IMR-90 (cell line): ENCODE results near the gene SLC22A31. TPM values are rescaled to one million over a fixed set of nuclear protein-coding genes. Genes with fewer than 3 reads are reported as not detected.
A peak's percentile ranks its signal among the peaks of the same experiment; 100 is the strongest.

ENCODE experiments used
- ATAC-seq: fragments of 200-7000 bp; cut with Tn5 transposase; 2 replicates; pipeline ENCODE4 v1.9.1; 2020; ENCODE audit warnings: low read depth, mild to moderate bottlenecking, moderate library complexity
- BruUV-seq: library from RNA; stranded (reverse); fragments of 400-500 nt; replicated peaks from 2 replicates; lab custom pipeline; 2021; lab: Mats Ljungman, UMichigan
- CTCF ChIA-PET: fragments of 300-600 bp; formaldehyde crosslinking; extraction: SDS; loops from one replicate; lab custom pipeline; 2021; ENCODE audit warnings: antibody characterized with exemption; lab: Yijun Ruan, JAX
- POLR2A ChIA-PET: fragments of 300-600 bp; sonication (Branson Sonifier 250); formaldehyde crosslinking; loops from one replicate; lab custom pipeline; 2022; ENCODE audit warnings: antibody characterized with exemption; ENCODE audit not compliant: unreplicated experiment; lab: Charles Lee
- DNase-seq: peaks from one replicate; pipeline ENCODE4 v3.0.0; 2013
- H2AFZ ChIP-seq: replicated peaks from 2 replicates; pipeline ENCODE3; 2013; ENCODE audit warnings: low read length, mild to moderate bottlenecking; ENCODE audit not compliant: poor library complexity
- H2AK5ac ChIP-seq: 2 replicates; pipeline ENCODE4 v1.6.1; 2013; ENCODE audit warnings: low read depth, low read length, inconsistent platforms
- H2AK9ac ChIP-seq: replicated peaks from 2 replicates; pipeline ENCODE3; 2013; ENCODE audit warnings: mild to moderate bottlenecking, low read depth, low read length, moderate library complexity; ENCODE audit not compliant: poor library complexity
- H2BK120ac ChIP-seq: 2 replicates; pipeline ENCODE4 v1.6.1; 2013; ENCODE audit warnings: low read depth, low read length, inconsistent platforms
- H2BK15ac ChIP-seq: 3 replicates; pipeline ENCODE4 v1.6.1; 2013; ENCODE audit warnings: low read depth, low read length, inconsistent platforms
- H2BK20ac ChIP-seq: 2 replicates; pipeline ENCODE4 v1.6.1; 2013; ENCODE audit warnings: low read depth, mild to moderate bottlenecking, inconsistent platforms, low read length, moderate library complexity
- H2BK5ac ChIP-seq: 2 replicates; pipeline ENCODE4 v1.6.1; 2013; ENCODE audit warnings: mild to moderate bottlenecking, low read depth, low read length, inconsistent platforms; ENCODE audit not compliant: poor library complexity, severe bottlenecking
- H3K14ac ChIP-seq: replicated peaks from 2 replicates; pipeline ENCODE4 v1.6.1; 2013; ENCODE audit warnings: low read depth, low read length, inconsistent platforms
- H3K18ac ChIP-seq: 2 replicates; pipeline ENCODE4 v1.6.1; 2013; ENCODE audit warnings: low read depth, low read length, control low read depth
- H3K23ac ChIP-seq: 2 replicates; pipeline ENCODE4 v1.6.1; 2013; ENCODE audit warnings: low read depth, low read length, inconsistent platforms
- H3K27ac ChIP-seq: 2 replicates; pipeline ENCODE4 v1.5.1; 2013; ENCODE audit warnings: mild to moderate bottlenecking, control low read depth, low read length; ENCODE audit not compliant: insufficient read depth
- H3K27me3 ChIP-seq: 2 replicates; pipeline ENCODE4 v1.6.1; 2013; ENCODE audit warnings: low read length; ENCODE audit not compliant: control insufficient read depth, insufficient read depth
- H3K36me3 ChIP-seq: 2 replicates; pipeline ENCODE4 v1.6.1; 2013; ENCODE audit warnings: low read length, mixed read lengths; ENCODE audit not compliant: control insufficient read depth, insufficient read depth
- H3K4ac ChIP-seq: 2 replicates; pipeline ENCODE4 v1.6.1; 2013; ENCODE audit warnings: low read depth, low read length, inconsistent platforms
- H3K4me1 ChIP-seq: 2 replicates; pipeline ENCODE4 v1.6.1; 2013; ENCODE audit warnings: low read length, mixed read lengths; ENCODE audit not compliant: control insufficient read depth, insufficient read depth
- H3K4me2 ChIP-seq: 2 replicates; pipeline ENCODE4 v1.6.1; 2013; ENCODE audit warnings: low read depth, mild to moderate bottlenecking, control low read depth, low read length, moderate library complexity
- H3K4me3 ChIP-seq: 2 replicates; pipeline ENCODE4 v1.5.1; 2013; ENCODE audit warnings: low read depth, mild to moderate bottlenecking, control low read depth, low read length, moderate library complexity; ENCODE audit not compliant: insufficient read depth
- H3K56ac ChIP-seq: 2 replicates; pipeline ENCODE4 v1.6.1; 2013; ENCODE audit warnings: low read length, inconsistent platforms; ENCODE audit not compliant: insufficient read depth; ENCODE audit errors: extremely low read depth
- H3K79me1 ChIP-seq, 2 experiments: 2 replicates each; pipeline ENCODE4 v1.6.1; 2013; ENCODE audit warnings: low read length in 2 of 2, inconsistent platforms in 1 of 2, low read depth in 1 of 2
- H3K9ac ChIP-seq: 2 replicates; pipeline ENCODE4 v1.6.1; 2013; ENCODE audit warnings: low read depth, low read length, control low read depth
- H3K9me1 ChIP-seq: 2 replicates; pipeline ENCODE4 v1.6.1; 2013; ENCODE audit warnings: low read length, inconsistent platforms; ENCODE audit not compliant: insufficient read depth
- H3K9me3 ChIP-seq: 2 replicates; pipeline ENCODE4 v1.6.1; 2013; ENCODE audit warnings: low read length; ENCODE audit not compliant: control insufficient read depth, insufficient read depth
- H4K20me1 ChIP-seq: 2 replicates; pipeline ENCODE4 v1.6.1; 2013; ENCODE audit warnings: low read length, inconsistent platforms; ENCODE audit not compliant: insufficient read depth
- H4K5ac ChIP-seq: 2 replicates; pipeline ENCODE4 v1.6.1; 2013; ENCODE audit warnings: mild to moderate bottlenecking, low read depth, low read length, control low read depth
- H4K8ac ChIP-seq, 2 experiments: 2 replicates each; pipeline ENCODE4 v1.6.1; 2013; ENCODE audit warnings: low read depth in 2 of 2, low read length in 2 of 2, control low read depth in 1 of 2, inconsistent platforms in 1 of 2
- H4K91ac ChIP-seq: 2 replicates; pipeline ENCODE4 v1.6.1; 2013; ENCODE audit warnings: low read depth, low read length, inconsistent platforms; ENCODE audit not compliant: insufficient read depth
- MXI1 ChIP-seq: IDR thresholded peaks from 2 replicates; pipeline ENCODE4 v1.6.1; 2012; ENCODE audit warnings: low read depth, mild to moderate bottlenecking, low read length, moderate library complexity, borderline replicate concordance
- RAD21 ChIP-seq: IDR thresholded peaks from 2 replicates; pipeline ENCODE4 v1.6.1; 2012; ENCODE audit warnings: low read length, improper control_type of control experiment
- WGBS, 2 experiments: methylation state at CpG; one replicate each; pipeline versions ENCODE4 v1.1.5 to v1.1.7; 2013; ENCODE audit warnings: missing lambda C conversion rate in 2 of 2; ENCODE audit not compliant: insufficient read length in 1 of 2; ENCODE audit errors: extremely low coverage in 2 of 2; 5-methylcytosine and 5-hydroxymethylcytosine counted together
- dilution Hi-C: fragments of 300-500 bp; cut with HindIII; formaldehyde crosslinking; loops from one replicate; pipeline ENCODE4 v1.14.3; 2018; ENCODE audit warnings: low sequenced_read_pairs; ENCODE audit not compliant: unreplicated experiment
- in situ Hi-C: fragments of 300-500 bp; cut with MboI; formaldehyde crosslinking; loops from 3 replicates; pipeline ENCODE4 v1.14.3; 2019; ENCODE audit warnings: low sequenced_read_pairs, inconsistent platforms, mixed read lengths
- intact Hi-C: fragments of 100-400 bp; cut with micrococcal nuclease; formaldehyde crosslinking; loops from 2 replicates; pipeline ENCODE4 v1.10.0; 2022
- polyA plus RNA-seq, 3 experiments: library from polyadenylated mRNA; depleted of rRNA; stranded (reverse); fragments of >200 nt; gene quantifications; 2 replicates each; pipeline ENCODE4 v1.2.3, GENCODE V29; 2012; ENCODE audit warnings: low replicate concordance in 1 of 3
- total RNA-seq: library from RNA; depleted of rRNA; stranded (reverse); fragments of >200 nt; gene quantifications from 2 replicates; pipeline ENCODE4 v1.2.3, GENCODE V29; 2012
- TF ChIP-seq, protein P1 (sequence below): fragments of 150-350 bp; IDR thresholded peaks from 2 replicates; pipeline ENCODE4 v1.6.1; 2016; ENCODE audit warnings: low read depth, mild to moderate bottlenecking, low read length, moderate library complexity, borderline replicate concordance

Gene SLC22A31
- total and polyA plus RNA-seq, 2 of the 4 experiments (the other 2 are of a cell fraction): 0.18 to 5.5 TPM

DNA sequence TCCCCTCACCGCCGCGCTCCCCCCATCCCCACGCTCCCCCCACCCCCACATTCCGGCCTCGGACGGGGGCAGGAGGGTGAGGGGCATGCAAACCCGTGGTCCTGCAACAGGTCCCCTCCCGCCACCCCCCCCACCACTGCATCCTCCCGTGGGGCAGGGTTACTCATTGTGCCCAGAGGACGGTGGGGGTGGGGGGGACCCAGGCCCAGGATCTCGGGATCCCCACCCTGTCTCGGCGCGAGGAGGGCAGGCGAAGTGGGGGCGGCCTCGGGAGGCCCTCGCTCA lies 8.5 kb downstream of the SLC22A31 start:
- peak overlapping the region; percentile 82 for H2AK9ac ChIP-seq
- 0 out of 2 replicates have a peak overlapping the region, but pooled peaks have one; percentile 16 for H3K23ac ChIP-seq
- H3K9me3 ChIP-seq: no peaks in the 10 kb centered on the region
- POLR2A ChIA-PET: no interaction called here
- peak overlapping the region in 1 of 2 experiments; percentile 74; a peak in 1 of 4 replicates for H4K8ac ChIP-seq
- no peak overlapping the region for H2AK5ac ChIP-seq
- peaks cover 3% of the 10 kb centered on the region; the same call in 1 of the 2 replicates for H3K9me1 ChIP-seq
- DNase-seq: no peak
- in situ Hi-C loops (no loop called here), dilution Hi-C loops (no loop called here), intact Hi-C loops (no loop called here)
- no peak overlapping the region for H3K18ac ChIP-seq
- peak overlapping the region; percentile 53; the same call in 1 of the 2 replicates for H3K9ac ChIP-seq
- no peak overlapping the region for H2BK120ac ChIP-seq
- ATAC-seq: no peak; the same call in 1 of the 2 replicates
- CTCF ChIA-PET: no interaction called here
- peak overlapping the region; percentile 95 for H3K4me3 ChIP-seq
- no peak overlapping the region for H4K5ac ChIP-seq
- peak overlapping the region; percentile 98 for H2AFZ ChIP-seq
- no peak overlapping the region; the same call in 1 of the 2 replicates for H3K56ac ChIP-seq
- H2BK5ac ChIP-seq: no peak overlapping the region
- H2BK20ac ChIP-seq: no peak overlapping the region
- H4K20me1 ChIP-seq: no peaks in the 10 kb centered on the region; the same call in 1 of the 2 replicates
- no peak overlapping the region for H4K91ac ChIP-seq
- peak overlapping the region; percentile 98 for H3K4me2 ChIP-seq
- no peak overlapping the region for H3K4ac ChIP-seq
- H3K79me1 ChIP-seq: no peaks in the 10 kb centered on the region
- no peak overlapping the region for H3K27ac ChIP-seq
- BruUV-seq: no TSS peak
- no peak overlapping the region for H2BK15ac ChIP-seq
- no peaks in the 10 kb centered on the region for H3K36me3 ChIP-seq
- no peaks in the 10 kb centered on the region; the same call in 1 of the 2 replicates for H3K27me3 ChIP-seq
- peaks cover 6% of the 10 kb centered on the region for H3K4me1 ChIP-seq
- WGBS, 2 experiments: 10% methylated on average over 2 of the region's 19 CpGs; no CpG with 5 or more reads in 1 of the 2 experiments
- no peak overlapping the region for H3K14ac ChIP-seq
- TF ChIP-seq MXI1 (no peak), RAD21 (no peak)
- TF ChIP-seq, protein P1, sequence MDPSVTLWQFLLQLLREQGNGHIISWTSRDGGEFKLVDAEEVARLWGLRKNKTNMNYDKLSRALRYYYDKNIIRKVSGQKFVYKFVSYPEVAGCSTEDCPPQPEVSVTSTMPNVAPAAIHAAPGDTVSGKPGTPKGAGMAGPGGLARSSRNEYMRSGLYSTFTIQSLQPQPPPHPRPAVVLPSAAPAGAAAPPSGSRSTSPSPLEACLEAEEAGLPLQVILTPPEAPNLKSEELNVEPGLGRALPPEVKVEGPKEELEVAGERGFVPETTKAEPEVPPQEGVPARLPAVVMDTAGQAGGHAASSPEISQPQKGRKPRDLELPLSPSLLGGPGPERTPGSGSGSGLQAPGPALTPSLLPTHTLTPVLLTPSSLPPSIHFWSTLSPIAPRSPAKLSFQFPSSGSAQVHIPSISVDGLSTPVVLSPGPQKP: no peak
